SU-DHL-6 (cell line): ENCODE measurements around the gene ZNF653.

Experiments used
- H2AFZ ChIP-seq: fragments of 200-600 bp; sonication (generic); 2 replicates; pipeline ENCODE4 v1.6.1; 2014; ENCODE audit warnings: low read depth, mild to moderate bottlenecking, moderate library complexity, mixed read lengths, antibody characterized with exemption, low read length; ENCODE audit not compliant: severe bottlenecking
- H3F3A ChIP-seq: fragments of 200-600 bp; shearing (Covaris generic); 2 replicates; pipeline ENCODE4 v1.6.0; 2016; ENCODE audit warnings: antibody characterized with exemption, mild to moderate bottlenecking; ENCODE audit not compliant: insufficient read depth
- H3K27ac ChIP-seq: fragments of 200-600 bp; sonication (generic); 2 replicates; pipeline ENCODE4 v1.5.1; 2016; ENCODE audit warnings: low read depth, mild to moderate bottlenecking, low read length, moderate library complexity, mixed read lengths
- H3K27me3 ChIP-seq: fragments of 200-600 bp; sonication (generic), shearing (Covaris generic); 2 replicates; pipeline ENCODE4 v1.6.0; 2014; ENCODE audit warnings: mild to moderate bottlenecking, low read length
- H3K36me3 ChIP-seq: fragments of 200-600 bp; sonication (generic); 2 replicates; pipeline ENCODE4 v1.6.1; 2014; ENCODE audit warnings: mild to moderate bottlenecking, low read length, mixed read lengths
- H3K4me2 ChIP-seq: fragments of 300-600, 200-600 bp; shearing (Covaris generic), sonication (generic); 2 replicates; pipeline ENCODE4 v1.6.0; 2014; ENCODE audit warnings: low read length, low read depth, mild to moderate bottlenecking; ENCODE audit not compliant: poor library complexity, severe bottlenecking
- H3K4me3 ChIP-seq: fragments of 200-600 bp; sonication (generic); 2 replicates; pipeline ENCODE4 v1.5.1; 2014; ENCODE audit warnings: antibody characterized with exemption, low read length, mild to moderate bottlenecking, mixed read lengths; ENCODE audit not compliant: insufficient read depth, poor library complexity, severe bottlenecking
- H3K79me2 ChIP-seq: fragments of 200-600 bp; sonication (generic); 2 replicates; pipeline ENCODE4 v1.6.1; 2014; ENCODE audit warnings: mild to moderate bottlenecking, low read length, moderate library complexity; ENCODE audit not compliant: insufficient read depth
- H3K9ac ChIP-seq: fragments of 200-600 bp; sonication (generic); 2 replicates; pipeline ENCODE4 v1.7.0; 2014; ENCODE audit warnings: mild to moderate bottlenecking, low read length
- H3K9me2 ChIP-seq: fragments of 200-600 bp; sonication (generic); replicated peaks from 2 replicates; pipeline ENCODE4 v1.6.1; 2014; ENCODE audit warnings: low read length; ENCODE audit not compliant: insufficient read depth
- H3K9me3 ChIP-seq: fragments of 200-600 bp; sonication (generic); 2 replicates; pipeline ENCODE4 v1.6.1; 2014; ENCODE audit warnings: low read length, mixed read lengths; ENCODE audit not compliant: insufficient read depth
- H4K20me1 ChIP-seq: fragments of 200-600 bp; sonication (generic); 2 replicates; pipeline ENCODE4 v1.6.1; 2014; ENCODE audit warnings: low read depth, mild to moderate bottlenecking, antibody characterized with exemption, low read length, moderate library complexity, mixed read lengths
- EZH2phosphoT487 ChIP-seq: fragments of 200-600 bp; sonication (generic), shearing (Covaris generic); conservative IDR thresholded peaks from 2 replicates; pipeline ENCODE4 v1.6.1; 2018; ENCODE audit warnings: mild to moderate bottlenecking, antibody characterized with exemption, low read length, moderate library complexity, mixed read lengths
- TF ChIP-seq, protein P1 (sequence below): fragments of 200-600 bp; sonication (generic); IDR thresholded peaks from one replicate; pipeline ENCODE4 v1.5.1; 2017; ENCODE audit warnings: antibody characterized with exemption, mild to moderate bottlenecking, low read length, moderate library complexity; ENCODE audit not compliant: insufficient read depth, poor library complexity, severe bottlenecking

ZNF653 gene

DNA sequence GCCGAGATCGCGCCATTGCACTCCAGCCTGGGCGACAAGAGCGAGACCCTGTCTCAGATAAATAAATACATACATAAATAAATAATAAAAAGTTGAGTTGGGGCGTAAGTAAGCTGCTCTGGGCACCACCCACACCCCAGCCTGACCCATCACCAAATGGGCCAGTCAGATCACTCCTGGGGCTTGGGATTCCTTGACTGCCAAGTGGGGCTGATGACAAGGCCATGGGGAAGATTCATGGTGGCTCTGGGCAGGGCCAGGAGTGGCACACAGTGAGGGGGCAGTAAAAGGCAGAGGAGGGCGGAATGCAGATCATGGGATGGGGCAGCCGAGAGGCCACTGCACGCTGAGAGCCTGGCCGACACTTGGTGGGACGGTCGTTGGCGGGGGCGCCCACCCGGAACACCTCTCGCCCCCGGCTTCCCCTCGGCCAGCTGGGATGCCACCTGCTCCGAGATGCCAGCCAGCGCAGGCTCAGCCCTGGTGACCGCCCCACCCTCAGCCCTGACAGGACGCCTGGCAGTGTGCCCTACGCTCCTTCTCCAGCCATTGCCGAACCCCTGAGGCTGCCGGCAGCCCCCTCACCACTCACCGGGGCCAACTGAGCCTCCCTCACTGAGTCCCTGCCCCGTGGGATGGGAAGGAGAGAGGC lies 10.9 kb downstream of the ZNF653 start:
- no peaks in the 10 kb centered on the region for H3K36me3 ChIP-seq
- H3K9me3 ChIP-seq = no peaks in the 10 kb centered on the region
- H2AFZ ChIP-seq = no peak overlapping the region
- no peak for TF ChIP-seq EZH2phosphoT487
- TF ChIP-seq, protein P1, sequence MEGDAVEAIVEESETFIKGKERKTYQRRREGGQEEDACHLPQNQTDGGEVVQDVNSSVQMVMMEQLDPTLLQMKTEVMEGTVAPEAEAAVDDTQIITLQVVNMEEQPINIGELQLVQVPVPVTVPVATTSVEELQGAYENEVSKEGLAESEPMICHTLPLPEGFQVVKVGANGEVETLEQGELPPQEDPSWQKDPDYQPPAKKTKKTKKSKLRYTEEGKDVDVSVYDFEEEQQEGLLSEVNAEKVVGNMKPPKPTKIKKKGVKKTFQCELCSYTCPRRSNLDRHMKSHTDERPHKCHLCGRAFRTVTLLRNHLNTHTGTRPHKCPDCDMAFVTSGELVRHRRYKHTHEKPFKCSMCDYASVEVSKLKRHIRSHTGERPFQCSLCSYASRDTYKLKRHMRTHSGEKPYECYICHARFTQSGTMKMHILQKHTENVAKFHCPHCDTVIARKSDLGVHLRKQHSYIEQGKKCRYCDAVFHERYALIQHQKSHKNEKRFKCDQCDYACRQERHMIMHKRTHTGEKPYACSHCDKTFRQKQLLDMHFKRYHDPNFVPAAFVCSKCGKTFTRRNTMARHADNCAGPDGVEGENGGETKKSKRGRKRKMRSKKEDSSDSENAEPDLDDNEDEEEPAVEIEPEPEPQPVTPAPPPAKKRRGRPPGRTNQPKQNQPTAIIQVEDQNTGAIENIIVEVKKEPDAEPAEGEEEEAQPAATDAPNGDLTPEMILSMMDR = no peak
- no peak overlapping the region for H3K4me2 ChIP-seq
- no peak overlapping the region for H3K4me3 ChIP-seq
- no peaks in the 10 kb centered on the region for H3K9me2 ChIP-seq
- H3K27me3 ChIP-seq = no peaks in the 10 kb centered on the region
- no peak overlapping the region for H3K9ac ChIP-seq
- H3K27ac ChIP-seq = no peak overlapping the region
- H3F3A ChIP-seq = no peaks in the 10 kb centered on the region
- H3K79me2 ChIP-seq = no peaks in the 10 kb centered on the region
- H4K20me1 ChIP-seq = no peaks in the 10 kb centered on the region

DNA sequence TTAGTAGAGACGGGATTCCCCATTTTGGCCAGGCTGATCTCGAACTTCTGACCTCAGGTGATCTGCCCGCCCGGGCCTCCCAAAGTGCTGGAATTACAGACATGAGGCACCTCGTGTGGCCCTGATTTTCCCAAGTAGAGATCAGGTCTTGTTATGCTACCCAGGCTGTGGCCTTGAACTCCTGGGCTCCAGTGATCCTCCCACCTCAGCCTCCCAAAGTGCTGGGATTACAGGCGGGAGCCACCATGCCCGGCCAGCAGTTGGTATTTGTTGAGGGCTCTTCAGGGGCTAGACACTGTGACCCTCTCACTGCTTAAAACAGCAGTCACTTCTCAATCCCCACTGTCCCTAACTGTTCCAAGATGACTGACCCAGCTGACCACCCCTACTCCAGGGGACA lies 16.3 kb downstream of the ZNF653 start:
- TF ChIP-seq, protein P1 = no peak
- no peak for TF ChIP-seq EZH2phosphoT487

DNA sequence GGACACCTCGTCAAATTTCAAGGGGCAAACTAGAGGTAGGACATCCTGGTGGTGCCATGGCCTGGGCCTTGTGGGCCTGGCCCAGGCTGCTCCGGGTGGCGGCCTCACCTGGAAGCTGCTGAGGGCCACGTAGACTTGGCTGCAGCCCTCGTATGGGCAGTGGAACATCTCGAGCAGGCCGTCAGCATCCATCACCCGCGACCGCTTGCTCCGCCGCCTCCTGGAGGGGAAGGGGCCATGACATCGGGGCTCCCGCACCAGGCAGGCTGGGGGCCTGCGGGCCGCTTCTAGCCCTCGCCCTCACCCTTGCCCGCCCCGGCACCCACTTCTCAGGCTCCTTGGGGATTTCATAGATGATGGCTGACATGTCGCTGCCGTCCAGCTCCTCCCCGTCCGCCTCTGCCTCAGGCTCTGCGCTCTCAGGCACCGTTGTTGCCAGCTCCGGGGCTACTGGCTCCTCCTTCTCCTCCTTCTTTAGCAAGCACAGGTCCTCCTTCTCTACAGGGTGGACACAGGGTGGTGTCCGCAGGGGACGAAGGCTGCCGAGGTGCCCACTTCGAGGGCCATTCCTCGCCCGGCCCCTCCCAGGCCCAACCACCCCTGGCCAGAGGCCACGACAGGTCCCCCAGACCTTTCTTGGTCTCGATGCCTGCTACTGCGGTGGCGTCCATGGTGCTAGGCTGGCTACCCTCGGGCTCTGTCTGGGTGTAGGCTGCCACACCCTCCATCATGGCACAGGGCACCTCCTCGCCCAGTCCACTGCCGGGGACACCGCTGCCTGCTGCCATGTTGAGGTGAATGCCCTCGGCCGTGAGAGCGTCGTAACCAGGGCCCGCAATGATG lies 18.8 kb downstream of the ZNF653 start:
- Histone ChIP-seq H4K20me1 (no peaks in the 10 kb centered on the region), H3K4me3 (no peak overlapping the region), H3K9ac (no peak overlapping the region), H3F3A (no peaks in the 10 kb centered on the region), H3K27me3 (no peaks in the 10 kb centered on the region), H2AFZ (no peak overlapping the region), H3K9me2 (no peaks in the 10 kb centered on the region), H3K36me3 (no peaks in the 10 kb centered on the region), H3K9me3 (no peaks in the 10 kb centered on the region), H3K27ac (no peak overlapping the region), H3K79me2 (no peaks in the 10 kb centered on the region), H3K4me2 (no peak overlapping the region)
- no peak for TF ChIP-seq EZH2phosphoT487
- TF ChIP-seq, protein P1 = no peak

More for the DNA sequence above, 16.3 kb downstream of the ZNF653 start:
- Histone ChIP-seq H3K4me2 (no peak overlapping the region), H4K20me1 (no peaks in the 10 kb centered on the region), H3K27ac (no peak overlapping the region), H2AFZ (no peak overlapping the region), H3K36me3 (no peaks in the 10 kb centered on the region), H3K9me2 (no peaks in the 10 kb centered on the region), H3K27me3 (no peaks in the 10 kb centered on the region), H3F3A (no peaks in the 10 kb centered on the region), H3K79me2 (no peaks in the 10 kb centered on the region), H3K9me3 (no peaks in the 10 kb centered on the region), H3K4me3 (no peak overlapping the region), H3K9ac (no peak overlapping the region)
